A549 treated with dexamethasone at 1 μM for 4 hours (cell line): ENCODE results near the gene MRPS26. TPM values are rescaled to one million over a fixed set of nuclear protein-coding genes. Genes with fewer than 3 reads are reported as not detected.

Experiments used
- total RNA-seq: library from RNA; stranded (reverse); fragments of 200-300 nt; extraction: Qiagen RNA extraction; gene quantifications from 5 replicates; pipeline ENCODE4 v1.2.3, GENCODE V29; 2022

The MRPS26 gene
- total RNA-seq = 114 to 149 TPM (median 143 TPM) in 5 replicates

DNA sequence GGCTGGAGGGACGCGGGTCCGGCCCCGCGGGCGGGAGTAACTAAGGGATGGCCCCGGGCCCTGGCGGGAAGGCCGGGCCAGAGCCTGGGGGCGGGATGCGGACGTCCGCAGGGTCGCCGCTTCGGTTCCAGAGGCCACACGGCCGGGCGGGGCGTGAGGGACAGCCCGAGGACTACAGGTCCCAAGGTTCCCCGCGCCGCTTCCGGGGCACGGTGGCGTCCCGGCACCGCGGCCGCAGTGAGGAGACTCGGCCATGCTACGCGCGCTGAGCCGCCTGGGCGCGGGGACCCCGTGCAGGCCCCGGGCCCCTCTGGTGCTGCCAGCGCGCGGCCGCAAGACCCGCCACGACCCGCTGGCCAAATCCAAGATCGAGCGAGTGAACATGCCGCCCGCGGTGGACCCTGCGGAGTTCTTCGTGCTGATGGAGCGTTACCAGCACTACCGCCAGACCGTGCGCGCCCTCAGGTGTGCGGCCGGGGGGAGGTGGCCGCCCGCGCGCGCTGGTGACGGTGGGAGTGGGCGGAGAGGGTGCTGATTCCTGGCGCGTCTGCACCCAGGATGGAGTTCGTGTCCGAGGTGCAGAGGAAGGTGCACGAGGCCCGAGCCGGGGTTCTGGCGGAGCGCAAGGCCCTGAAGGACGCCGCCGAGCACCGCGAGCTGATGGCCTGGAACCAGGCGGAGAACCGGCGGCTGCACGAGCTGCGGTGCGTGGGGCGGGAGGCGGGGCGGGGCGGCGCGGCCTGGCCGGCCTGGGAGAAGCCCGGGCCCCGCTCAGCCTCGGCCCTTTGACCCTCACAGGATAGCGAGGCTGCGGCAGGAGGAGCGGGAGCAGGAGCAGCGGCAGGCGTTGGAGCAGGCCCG is at the start of gene MRPS26:
Gene MRPS26 (plus strand): TSS at position 237 of the 861 bp plus-strand sequence. CDS start 17 bp downstream, at position 254.

DNA sequence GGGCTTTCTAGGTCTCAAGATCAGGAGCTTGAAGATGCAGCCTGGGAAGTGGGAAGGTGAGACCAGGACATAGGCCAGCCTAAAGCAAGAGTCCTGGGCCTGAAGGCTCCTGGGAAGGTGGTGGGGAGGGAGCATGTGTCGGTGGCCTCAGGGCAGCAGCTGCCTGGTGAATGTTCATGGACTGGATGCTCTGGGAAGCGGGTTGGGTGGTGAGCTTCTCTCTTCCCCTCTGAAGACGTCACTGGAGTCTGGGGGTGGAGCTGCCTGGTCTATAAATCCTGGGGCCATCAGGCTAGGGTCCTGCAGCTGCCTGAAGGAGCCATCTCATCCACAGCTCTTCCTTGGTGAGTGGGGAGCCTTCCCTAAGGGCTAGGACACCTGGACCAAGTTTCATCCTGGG is 2.5 kb upstream of the MRPS26 start, which contains the start of gene GNRH2:
Gene GNRH2 (plus strand): TSS at position 301 of the 400 bp plus-strand sequence. CDS start 793 bp downstream, outside the sequence.

DNA sequence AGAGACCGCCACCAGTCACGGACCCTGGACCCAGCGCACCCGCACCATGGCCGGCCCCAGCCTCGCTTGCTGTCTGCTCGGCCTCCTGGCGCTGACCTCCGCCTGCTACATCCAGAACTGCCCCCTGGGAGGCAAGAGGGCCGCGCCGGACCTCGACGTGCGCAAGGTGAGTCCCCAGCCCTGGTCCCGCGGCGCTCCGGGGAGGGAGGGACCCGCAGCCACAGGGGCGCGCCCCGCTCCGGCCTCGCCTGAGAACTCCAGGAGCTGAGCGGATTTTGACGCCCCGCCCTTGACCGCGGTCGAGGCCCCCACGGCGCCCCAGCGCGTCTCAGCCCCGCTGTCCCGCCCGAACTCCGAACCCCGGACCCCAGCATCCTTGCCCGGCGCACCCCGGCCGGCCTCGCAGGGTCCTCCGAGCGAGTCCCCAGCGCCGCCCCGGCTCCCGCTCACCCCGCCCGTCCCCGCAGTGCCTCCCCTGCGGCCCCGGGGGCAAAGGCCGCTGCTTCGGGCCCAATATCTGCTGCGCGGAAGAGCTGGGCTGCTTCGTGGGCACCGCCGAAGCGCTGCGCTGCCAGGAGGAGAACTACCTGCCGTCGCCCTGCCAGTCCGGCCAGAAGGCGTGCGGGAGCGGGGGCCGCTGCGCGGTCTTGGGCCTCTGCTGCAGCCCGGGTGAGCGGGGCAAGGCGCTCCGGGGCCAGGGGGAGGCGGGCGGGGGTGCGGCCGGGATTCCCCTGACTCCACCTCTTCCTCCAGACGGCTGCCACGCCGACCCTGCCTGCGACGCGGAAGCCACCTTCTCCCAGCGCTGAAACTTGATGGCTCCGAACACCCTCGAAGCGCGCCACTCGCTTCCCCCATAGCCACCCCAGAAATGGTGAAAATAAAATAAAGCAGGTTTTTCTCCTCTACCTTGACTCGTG is 26.0 kb downstream of the MRPS26 start, which contains the start of gene OXT:
Gene OXT (plus strand): TSS at position 11 of the 920 bp plus-strand sequence. CDS start 36 bp downstream, at position 47.

DNA sequence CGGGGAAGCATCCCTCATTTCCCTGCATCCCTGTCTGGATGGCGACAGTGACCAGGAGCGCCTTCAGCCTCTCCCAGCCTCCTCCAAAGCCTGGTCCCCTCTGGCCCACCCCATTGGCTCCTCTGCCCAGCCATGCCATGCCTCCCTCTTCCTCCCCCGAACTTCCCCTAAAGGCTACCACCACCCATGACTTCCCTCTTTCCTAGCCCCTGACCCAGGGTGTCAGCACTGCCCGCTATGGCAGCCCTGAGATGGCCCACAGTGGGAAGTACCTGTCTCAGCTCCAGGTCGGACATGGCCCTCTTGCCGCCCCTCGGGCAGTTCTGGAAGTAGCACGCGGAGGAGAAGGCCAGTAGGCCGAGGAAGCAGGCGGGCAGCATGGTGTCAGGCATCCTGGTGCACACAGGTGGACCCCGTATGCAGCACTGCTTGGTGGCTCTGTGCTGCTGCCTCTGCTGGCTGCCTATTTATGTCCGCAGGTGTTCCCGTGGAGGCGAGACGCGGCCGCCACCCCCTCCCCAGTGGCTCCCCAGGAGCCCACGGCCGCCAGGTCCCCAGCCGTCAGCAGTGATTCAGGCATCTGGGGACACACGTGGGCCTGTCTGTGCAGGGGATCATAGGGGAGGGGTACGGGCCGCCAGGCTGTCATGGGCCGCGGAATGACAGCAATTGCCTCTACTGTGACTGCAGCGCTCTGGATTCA is 38.6 kb downstream of the MRPS26 start, which contains the start of gene AVP:
Gene AVP (minus strand): TSS at position 442 of the 703 bp plus-strand sequence. CDS start 50 bp downstream, at position 392.

Other genes with a start within 250 kb of the MRPS26 start
- gene CPXM1, start 245.4 kb upstream of the MRPS26 start, total RNA-seq = 0.04 TPM in 2 of 5 replicates, not detected in the others
- gene C20orf141, start 231.1 kb upstream of the MRPS26 start, total RNA-seq = 0.33 to 0.43 TPM (median 0.39 TPM) in 3 of 5 replicates, not detected in the others
- gene TMEM239, start 229.7 kb upstream of the MRPS26 start, total RNA-seq = not detected in 5 replicates
- gene PCED1A, start 205.4 kb upstream of the MRPS26 start, total RNA-seq = 16.9 to 28.7 TPM (median 26.2 TPM) in 5 replicates
- gene VPS16, start 205.3 kb upstream of the MRPS26 start, total RNA-seq = 21.4 to 33.9 TPM (median 31.3 TPM) in 5 replicates
- 35.3 to 46.4 TPM (median 43.6 TPM) in 5 replicates for gene PTPRA, start 172.6 kb upstream of the MRPS26 start, total RNA-seq
- 0.25 to 0.26 TPM in 2 of 5 replicates, not detected in the others for gene GNRH2, start 2.4 kb upstream of the MRPS26 start, total RNA-seq
- not detected in 5 replicates for gene OXT, start 25.6 kb downstream of the MRPS26 start, total RNA-seq
- not detected in 5 replicates for gene AVP, start 38.7 kb downstream of the MRPS26 start, total RNA-seq
- 50.5 to 56.8 TPM (median 53.2 TPM) in 5 replicates for gene FASTKD5, start 113.8 kb downstream of the MRPS26 start, total RNA-seq
- 4.6 to 6.7 TPM (median 6.0 TPM) in 5 replicates for gene UBOX5, start 113.8 kb downstream of the MRPS26 start, total RNA-seq
- gene LZTS3, start 127.5 kb downstream of the MRPS26 start, total RNA-seq = 4.5 to 6.7 TPM (median 6.3 TPM) in 5 replicates
- gene DDRGK1, start 158.6 kb downstream of the MRPS26 start, total RNA-seq = 82.4 to 107 TPM (median 99.9 TPM) in 5 replicates
- 116 to 135 TPM (median 122 TPM) in 5 replicates for gene ITPA, start 163.4 kb downstream of the MRPS26 start, total RNA-seq
- gene SLC4A11, start 193.1 kb downstream of the MRPS26 start, total RNA-seq = 10.3 to 16.1 TPM (median 15.3 TPM) in 5 replicates